A549 (cell line): ENCODE measurements around the gene METTL21A. TPM values are rescaled to one million over a fixed set of nuclear protein-coding genes. Genes with fewer than 3 reads are reported as not detected.

ENCODE experiments used
- ATAC-seq, 2 experiments: fragments of 200-7000 bp in 1 of 2; fragments of >200 bp in 1 of 2; cut with Nextera tagmentation in 1 of 2; cut with Tn5 transposase in 1 of 2; 3 replicates each; pipeline versions ENCODE4 v1.8.0 to v1.9.1; 2018 to 2020; ENCODE audit warnings: mild to moderate bottlenecking in 1 of 2, moderate library complexity in 1 of 2
- CTCF ChIA-PET: fragments of 300-600 bp; sonication (Branson Sonifier 250); formaldehyde crosslinking; extraction: SDS; loops from one replicate; lab custom pipeline; 2021; ENCODE audit warnings: antibody characterized with exemption, inconsistent platforms; lab: Yijun Ruan, JAX
- POLR2A ChIA-PET: fragments of 350-600 bp; formaldehyde crosslinking; extraction: SDS; loops from one replicate; lab custom pipeline; 2021; ENCODE audit warnings: antibody characterized with exemption, inconsistent platforms; lab: Yijun Ruan, JAX
- DNase-seq, 2 experiments: peaks; one replicate each; pipeline versions ENCODE4 v3.0.0 to v3.0.0-alpha.2; 2011 to 2016; ENCODE audit warnings: low read depth in 1 of 2, low spot score in 1 of 2
- FAIRE-seq: peaks from 2 replicates; lab custom pipeline; 2011; peaks lifted over from hg19 to GRCh38; lab: Jason Lieb, UNC
- H3K27ac ChIP-seq, 2 experiments: fragments of >200 bp; sonication (Bioruptor Twin); formaldehyde crosslinking; 3 replicates each; pipeline ENCODE4 v1.5.1; 2016 to 2017
- H3K4me1 ChIP-seq: fragments of >200 bp; sonication (Bioruptor Twin); formaldehyde crosslinking; 3 replicates; pipeline ENCODE4 v1.6.1; 2016
- H3K4me2 ChIP-seq: fragments of >200 bp; sonication (Bioruptor Twin); formaldehyde crosslinking; 3 replicates; pipeline ENCODE4 v1.6.1; 2016
- H3K4me3 ChIP-seq: fragments of >200 bp; sonication (Bioruptor Twin); formaldehyde crosslinking; 3 replicates; pipeline ENCODE4 v1.5.1; 2016
- H3K9me3 ChIP-seq: fragments of >200 bp; sonication (Bioruptor Twin); formaldehyde crosslinking; 3 replicates; pipeline ENCODE4 v1.6.1; 2016
- CBX2 ChIP-seq: fragments of 200-600 bp; sonication (generic); IDR thresholded peaks from 2 replicates; pipeline ENCODE4 v1.6.1; 2016; ENCODE audit warnings: low read depth, mild to moderate bottlenecking, borderline replicate concordance
- CHD2 ChIP-seq: fragments of 150-350 bp; IDR thresholded peaks from 2 replicates; pipeline ENCODE4 v1.6.1; 2014; ENCODE audit warnings: low read length; ENCODE audit not compliant: partially characterized antibody
- ESRRA ChIP-seq: fragments of 150-350 bp; IDR thresholded peaks from 2 replicates; pipeline ENCODE4 v1.6.1; 2014; ENCODE audit warnings: mild to moderate bottlenecking, low read length, borderline replicate concordance
- FOSB ChIP-seq: fragments of 250-450 bp; sonication (Bioruptor Pico); IDR thresholded peaks from 2 replicates; pipeline ENCODE4 v1.5.0; 2020; ENCODE audit warnings: mild to moderate bottlenecking, moderate library complexity
- GATA3 ChIP-seq: IDR thresholded peaks from 2 replicates; pipeline ENCODE4 v1.6.1; 2012; ENCODE audit warnings: borderline replicate concordance
- HEYL ChIP-seq: fragments of 250-450 bp; sonication (Bioruptor Pico); IDR thresholded peaks from 2 replicates; pipeline ENCODE4 v1.8.0; 2021; ENCODE audit warnings: mild to moderate bottlenecking, moderate library complexity
- HOXB13 ChIP-seq: fragments of 250-450 bp; sonication (Bioruptor Pico); IDR thresholded peaks from 2 replicates; pipeline ENCODE4 v1.5.0; 2020; ENCODE audit warnings: low read depth, mild to moderate bottlenecking, moderate library complexity
- KDM1A ChIP-seq: fragments of 200-600 bp; sonication (generic); IDR thresholded peaks from 2 replicates; pipeline ENCODE4 v1.6.1; 2016; ENCODE audit warnings: low read depth, mild to moderate bottlenecking
- KDM5A ChIP-seq: fragments of 200-600 bp; sonication (generic); IDR thresholded peaks from 2 replicates; pipeline ENCODE4 v1.6.1; 2016; ENCODE audit warnings: antibody characterized with exemption, mild to moderate bottlenecking
- MYC ChIP-seq: IDR thresholded peaks from 2 replicates; pipeline ENCODE4 v1.6.1; 2012; ENCODE audit warnings: mild to moderate bottlenecking, inconsistent platforms, low read length, improper control_type of control experiment, borderline replicate concordance
- POLR2AphosphoS2 ChIP-seq: conservative IDR thresholded peaks from 2 replicates; pipeline ENCODE4 v1.6.1; 2012; ENCODE audit warnings: low read length, improper control_type of control experiment, inconsistent platforms
- RAD21 ChIP-seq, 2 experiments: fragments of >200 bp in 1 of 2; sonication (Bioruptor Twin) in 1 of 2; formaldehyde crosslinking in 1 of 2; IDR thresholded peaks in 1 of 2; conservative IDR thresholded peaks in 1 of 2; 2 replicates in 1 of 2; 3 replicates in 1 of 2; pipeline ENCODE4 v1.6.1; 2012 to 2018; ENCODE audit warnings: inconsistent platforms in 1 of 2
- RCOR1 ChIP-seq: fragments of 150-350 bp; IDR thresholded peaks from 2 replicates; pipeline ENCODE4 v1.6.1; 2014; ENCODE audit warnings: antibody characterized with exemption, low read length, low read depth
- RNF2 ChIP-seq: fragments of 200-600 bp; sonication (generic); IDR thresholded peaks from 2 replicates; pipeline ENCODE4 v1.6.1; 2016; ENCODE audit warnings: low read depth, mild to moderate bottlenecking, antibody characterized with exemption, moderate library complexity, borderline replicate concordance
- SREBF2 ChIP-seq: fragments of 450-650 bp; IDR thresholded peaks from 2 replicates; pipeline ENCODE4 v1.6.1; 2014; ENCODE audit warnings: mild to moderate bottlenecking, moderate library complexity
- TP53 ChIP-seq: fragments of 250-450 bp; sonication (Bioruptor Pico); IDR thresholded peaks from 2 replicates; pipeline ENCODE4 v1.5.0; 2021; ENCODE audit warnings: mild to moderate bottlenecking, moderate library complexity
- ZC3H11A ChIP-seq: fragments of 450-650 bp; IDR thresholded peaks from 2 replicates; pipeline ENCODE4 v1.6.1; 2014; ENCODE audit warnings: antibody characterized with exemption, mild to moderate bottlenecking
- polyA plus RNA-seq, 4 experiments: library from polyadenylated mRNA; depleted of rRNA in 3 of 4; stranded (reverse); fragments of >200 nt; fragmentation: RNase III in 1 of 4; extraction: RNeasy Plus Mini Kit Qiagen cat#74134 plus additional on column Dnase treatment in 1 of 4; gene quantifications; 2 replicates in 3 of 4; 3 replicates in 1 of 4; pipeline ENCODE4 v1.2.3, GENCODE V29; 2011 to 2017
- TF ChIP-seq, protein P1 (sequence below): fragments of >200 bp; sonication (Bioruptor Twin); formaldehyde crosslinking; IDR thresholded peaks from 3 replicates; pipeline ENCODE4 v1.6.1; 2016
- TF ChIP-seq, protein P2 (sequence below): IDR thresholded peaks from 2 replicates; pipeline ENCODE4 v1.6.1; 2012
- TF ChIP-seq, protein P3 (sequence below): fragments of >200 bp; sonication (Bioruptor Twin); formaldehyde crosslinking; IDR thresholded peaks from 2 replicates; pipeline ENCODE4 v1.6.1; 2016
- TF ChIP-seq, protein P4 (sequence below): IDR thresholded peaks from 2 replicates; pipeline ENCODE4 v1.6.1; 2012; ENCODE audit warnings: low read depth, borderline replicate concordance
- TF ChIP-seq, protein P5 (sequence below): fragments of >200 bp; sonication (Bioruptor Twin); formaldehyde crosslinking; IDR thresholded peaks from 3 replicates; pipeline ENCODE4 v1.5.1; 2016
- TF ChIP-seq, protein P6 (sequence below): fragments of 250-450 bp; sonication (Bioruptor Pico); IDR thresholded peaks from 2 replicates; pipeline ENCODE4 v1.5.0; 2021; ENCODE audit warnings: mild to moderate bottlenecking, moderate library complexity, borderline replicate concordance
- TF ChIP-seq, protein P7 (sequence below): fragments of 450-650 bp; IDR thresholded peaks from 2 replicates; pipeline ENCODE4 v1.6.1; 2014; ENCODE audit warnings: antibody characterized with exemption

The METTL21A gene
- polyA plus RNA-seq, 2 of the 4 experiments (the other 2 are of a cell fraction) = 26.9 to 40.1 TPM

DNA sequence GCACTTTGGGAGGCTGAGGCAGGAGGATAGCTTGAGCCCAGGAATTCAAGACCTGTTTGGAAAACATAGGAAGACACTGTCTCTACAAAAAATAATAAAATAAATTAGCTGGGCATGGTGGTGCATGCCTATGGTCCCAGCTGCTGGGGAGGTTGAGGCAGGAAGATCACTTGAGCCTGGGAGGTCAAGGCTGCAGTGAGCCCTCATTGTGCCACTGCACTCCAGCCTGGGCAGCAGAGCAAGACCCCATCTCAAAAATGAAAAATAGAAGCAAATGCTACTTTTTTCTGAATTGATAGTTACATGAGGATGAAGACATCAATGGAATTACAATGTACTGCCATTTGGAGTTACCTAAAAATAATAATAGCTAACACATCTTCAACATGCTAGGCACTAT lies 31.9 kb downstream of the METTL21A start:
- ChIA-PET POLR2A (no interaction called here), CTCF (interaction anchor here (1.7 kb wide), 1 partner anchor 10 kb away, joined by 3 read pairs; no protein-coding TSS in a partner anchor)
- FAIRE-seq (no peak), ATAC-seq (no peak), DNase-seq (no peak)
- TF ChIP-seq, protein P1, sequence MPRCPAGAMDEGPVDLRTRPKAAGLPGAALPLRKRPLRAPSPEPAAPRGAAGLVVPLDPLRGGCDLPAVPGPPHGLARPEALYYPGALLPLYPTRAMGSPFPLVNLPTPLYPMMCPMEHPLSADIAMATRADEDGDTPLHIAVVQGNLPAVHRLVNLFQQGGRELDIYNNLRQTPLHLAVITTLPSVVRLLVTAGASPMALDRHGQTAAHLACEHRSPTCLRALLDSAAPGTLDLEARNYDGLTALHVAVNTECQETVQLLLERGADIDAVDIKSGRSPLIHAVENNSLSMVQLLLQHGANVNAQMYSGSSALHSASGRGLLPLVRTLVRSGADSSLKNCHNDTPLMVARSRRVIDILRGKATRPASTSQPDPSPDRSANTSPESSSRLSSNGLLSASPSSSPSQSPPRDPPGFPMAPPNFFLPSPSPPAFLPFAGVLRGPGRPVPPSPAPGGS = no peak
- TF ChIP-seq, protein P2, sequence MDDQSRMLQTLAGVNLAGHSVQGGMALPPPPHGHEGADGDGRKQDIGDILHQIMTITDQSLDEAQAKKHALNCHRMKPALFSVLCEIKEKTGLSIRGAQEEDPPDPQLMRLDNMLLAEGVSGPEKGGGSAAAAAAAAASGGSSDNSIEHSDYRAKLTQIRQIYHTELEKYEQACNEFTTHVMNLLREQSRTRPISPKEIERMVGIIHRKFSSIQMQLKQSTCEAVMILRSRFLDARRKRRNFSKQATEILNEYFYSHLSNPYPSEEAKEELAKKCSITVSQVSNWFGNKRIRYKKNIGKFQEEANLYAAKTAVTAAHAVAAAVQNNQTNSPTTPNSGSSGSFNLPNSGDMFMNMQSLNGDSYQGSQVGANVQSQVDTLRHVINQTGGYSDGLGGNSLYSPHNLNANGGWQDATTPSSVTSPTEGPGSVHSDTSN = no peak
- TF ChIP-seq CHD2 (no peak), POLR2AphosphoS2 (no peak), CBX2 (no peak), ZC3H11A (no peak), RCOR1 (no peak), SREBF2 (no peak), FOSB (CRISPR knock-in tag) (no peak), RAD21 (conservative IDR thresholded peaks at IDR 0.05 in 1 of 2, IDR thresholded peaks at IDR 0.05 in 1 of 2) (no peak), TP53 (CRISPR knock-in tag) (no peak), KDM5A (no peak), HOXB13 (CRISPR knock-in tag) (no peak)
- TF ChIP-seq, protein P3, sequence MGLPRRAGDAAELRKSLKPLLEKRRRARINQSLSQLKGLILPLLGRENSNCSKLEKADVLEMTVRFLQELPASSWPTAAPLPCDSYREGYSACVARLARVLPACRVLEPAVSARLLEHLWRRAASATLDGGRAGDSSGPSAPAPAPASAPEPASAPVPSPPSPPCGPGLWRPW = no peak
- TF ChIP-seq, protein P4, sequence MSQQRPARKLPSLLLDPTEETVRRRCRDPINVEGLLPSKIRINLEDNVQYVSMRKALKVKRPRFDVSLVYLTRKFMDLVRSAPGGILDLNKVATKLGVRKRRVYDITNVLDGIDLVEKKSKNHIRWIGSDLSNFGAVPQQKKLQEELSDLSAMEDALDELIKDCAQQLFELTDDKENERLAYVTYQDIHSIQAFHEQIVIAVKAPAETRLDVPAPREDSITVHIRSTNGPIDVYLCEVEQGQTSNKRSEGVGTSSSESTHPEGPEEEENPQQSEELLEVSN = no peak
- Histone ChIP-seq H3K27ac (no peak overlapping the region), H3K9me3 (peaks cover 23% of the 10 kb centered on the region), H3K4me2 (no peak overlapping the region), H3K4me1 (no peaks in the 10 kb centered on the region), H3K4me3 (no peak overlapping the region)

DNA sequence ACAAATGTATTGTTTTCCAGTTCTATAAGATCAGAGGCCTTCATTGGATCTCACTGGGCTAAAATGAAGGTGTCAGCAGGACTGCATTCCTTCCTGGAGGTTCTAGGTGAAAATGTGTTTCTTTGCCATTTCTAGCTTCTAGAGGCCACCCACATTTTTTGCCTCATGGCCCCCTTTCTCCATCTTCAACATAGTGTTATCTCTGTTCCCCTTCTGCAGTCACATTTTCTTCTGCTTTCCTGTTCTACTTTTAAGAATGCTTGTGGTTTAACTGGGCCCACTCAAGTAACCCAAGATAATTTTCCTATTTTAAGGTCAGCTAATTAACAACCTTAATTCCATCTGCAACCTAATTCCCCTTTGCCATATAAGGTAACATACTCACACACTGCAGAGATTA lies 36.1 kb downstream of the METTL21A start:
- no peaks in the 10 kb centered on the region for H3K4me1 ChIP-seq
- no peak for FAIRE-seq
- H3K9me3 ChIP-seq = peaks cover 23% of the 10 kb centered on the region
- no peak overlapping the region for H3K27ac ChIP-seq
- ATAC-seq = no peak
- no peak for TF ChIP-seq ESRRA
- no peak for TF ChIP-seq KDM1A
- no peak for TF ChIP-seq RNF2
- TF ChIP-seq MYC = no peak
- TF ChIP-seq FOSB (CRISPR knock-in tag) = no peak
- TF ChIP-seq, protein P5, sequence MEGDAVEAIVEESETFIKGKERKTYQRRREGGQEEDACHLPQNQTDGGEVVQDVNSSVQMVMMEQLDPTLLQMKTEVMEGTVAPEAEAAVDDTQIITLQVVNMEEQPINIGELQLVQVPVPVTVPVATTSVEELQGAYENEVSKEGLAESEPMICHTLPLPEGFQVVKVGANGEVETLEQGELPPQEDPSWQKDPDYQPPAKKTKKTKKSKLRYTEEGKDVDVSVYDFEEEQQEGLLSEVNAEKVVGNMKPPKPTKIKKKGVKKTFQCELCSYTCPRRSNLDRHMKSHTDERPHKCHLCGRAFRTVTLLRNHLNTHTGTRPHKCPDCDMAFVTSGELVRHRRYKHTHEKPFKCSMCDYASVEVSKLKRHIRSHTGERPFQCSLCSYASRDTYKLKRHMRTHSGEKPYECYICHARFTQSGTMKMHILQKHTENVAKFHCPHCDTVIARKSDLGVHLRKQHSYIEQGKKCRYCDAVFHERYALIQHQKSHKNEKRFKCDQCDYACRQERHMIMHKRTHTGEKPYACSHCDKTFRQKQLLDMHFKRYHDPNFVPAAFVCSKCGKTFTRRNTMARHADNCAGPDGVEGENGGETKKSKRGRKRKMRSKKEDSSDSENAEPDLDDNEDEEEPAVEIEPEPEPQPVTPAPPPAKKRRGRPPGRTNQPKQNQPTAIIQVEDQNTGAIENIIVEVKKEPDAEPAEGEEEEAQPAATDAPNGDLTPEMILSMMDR = no peak
- TF ChIP-seq, protein P6, sequence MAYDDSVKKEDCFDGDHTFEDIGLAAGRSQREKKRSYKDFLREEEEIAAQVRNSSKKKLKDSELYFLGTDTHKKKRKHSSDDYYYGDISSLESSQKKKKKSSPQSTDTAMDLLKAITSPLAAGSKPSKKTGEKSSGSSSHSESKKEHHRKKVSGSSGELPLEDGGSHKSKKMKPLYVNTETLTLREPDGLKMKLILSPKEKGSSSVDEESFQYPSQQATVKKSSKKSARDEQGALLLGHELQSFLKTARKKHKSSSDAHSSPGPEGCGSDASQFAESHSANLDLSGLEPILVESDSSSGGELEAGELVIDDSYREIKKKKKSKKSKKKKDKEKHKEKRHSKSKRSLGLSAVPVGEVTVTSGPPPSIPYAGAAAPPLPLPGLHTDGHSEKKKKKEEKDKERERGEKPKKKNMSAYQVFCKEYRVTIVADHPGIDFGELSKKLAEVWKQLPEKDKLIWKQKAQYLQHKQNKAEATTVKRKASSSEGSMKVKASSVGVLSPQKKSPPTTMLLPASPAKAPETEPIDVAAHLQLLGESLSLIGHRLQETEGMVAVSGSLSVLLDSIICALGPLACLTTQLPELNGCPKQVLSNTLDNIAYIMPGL = no peak
- TF ChIP-seq GATA3 = no peak
- TF ChIP-seq, protein P1 = no peak
- TF ChIP-seq KDM5A = no peak
- TF ChIP-seq HEYL (CRISPR knock-in tag) = no peak
- TF ChIP-seq, protein P7, sequence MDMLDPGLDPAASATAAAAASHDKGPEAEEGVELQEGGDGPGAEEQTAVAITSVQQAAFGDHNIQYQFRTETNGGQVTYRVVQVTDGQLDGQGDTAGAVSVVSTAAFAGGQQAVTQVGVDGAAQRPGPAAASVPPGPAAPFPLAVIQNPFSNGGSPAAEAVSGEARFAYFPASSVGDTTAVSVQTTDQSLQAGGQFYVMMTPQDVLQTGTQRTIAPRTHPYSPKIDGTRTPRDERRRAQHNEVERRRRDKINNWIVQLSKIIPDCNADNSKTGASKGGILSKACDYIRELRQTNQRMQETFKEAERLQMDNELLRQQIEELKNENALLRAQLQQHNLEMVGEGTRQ = no peak
- DNase-seq = no peak
- no peak overlapping the region for H3K4me3 ChIP-seq
- no peak overlapping the region for H3K4me2 ChIP-seq
- ChIA-PET CTCF (no interaction called here), POLR2A (no interaction called here)
